Measurements from ENCODE around the gene MDM4.

Gene MDM4

GRCh38 chr1:204571631-204572030 lies 55.4 kb downstream of the MDM4 start:
- in situ Hi-C loops (cut with HindIII; ENCODE audit: low pct_unique_long_range_greater_than_20kb, low sequenced_read_pairs), result no loop called here
- TF ChIP-seq JUND (IDR thresholded peaks at IDR 0.05; ENCODE audit: low read depth), result no peak
- DNase-seq (ENCODE audit: low read depth in 1 of 2, low spot score in 1 of 2), result no peak

GRCh38 chr1:204572923-204573922 lies 57.0 kb downstream of the MDM4 start:
- in situ Hi-C loops (cut with HindIII; ENCODE audit: low pct_unique_long_range_greater_than_20kb, low sequenced_read_pairs), result no loop called here
- peak in 1 of 2 experiments; percentile 50 for DNase-seq (ENCODE audit: low read depth in 1 of 2, low spot score in 1 of 2)
- no peak for TF ChIP-seq JUND (IDR thresholded peaks at IDR 0.05; ENCODE audit: low read depth)

GRCh38 chr1:204574016-204574864 lies 58.0 kb downstream of the MDM4 start:
- in situ Hi-C loops (cut with HindIII; ENCODE audit: low pct_unique_long_range_greater_than_20kb, low sequenced_read_pairs), result no loop called here
- no peak for TF ChIP-seq JUND (IDR thresholded peaks at IDR 0.05; ENCODE audit: low read depth)
- no peak for DNase-seq (ENCODE audit: low read depth in 1 of 2, low spot score in 1 of 2)

GRCh38 chr1:204574865-204575163 lies 58.6 kb downstream of the MDM4 start:
- TF ChIP-seq JUND (IDR thresholded peaks at IDR 0.05; ENCODE audit: low read depth), result no peak
- in situ Hi-C loops (cut with HindIII; ENCODE audit: low pct_unique_long_range_greater_than_20kb, low sequenced_read_pairs), result no loop called here
- no peak for DNase-seq (ENCODE audit: low read depth in 1 of 2, low spot score in 1 of 2)

- in situ Hi-C loops (cut with HindIII; ENCODE audit: low pct_unique_long_range_greater_than_20kb, low sequenced_read_pairs), result no loop called here
- no peak for DNase-seq (ENCODE audit: low read depth in 1 of 2, low spot score in 1 of 2)
- no peak for TF ChIP-seq JUND (IDR thresholded peaks at IDR 0.05; ENCODE audit: low read depth)
Observed at GRCh38 chr1:204575221-204576190, 59.3 kb downstream of the MDM4 start.

- no peak for DNase-seq (ENCODE audit: low read depth in 1 of 2, low spot score in 1 of 2)
- in situ Hi-C loops (cut with HindIII; ENCODE audit: low pct_unique_long_range_greater_than_20kb, low sequenced_read_pairs), result no loop called here
- TF ChIP-seq JUND (IDR thresholded peaks at IDR 0.05; ENCODE audit: low read depth), result no peak
Observed at GRCh38 chr1:204576422-204576821, 60.2 kb downstream of the MDM4 start.

- no peak for DNase-seq (ENCODE audit: low read depth in 1 of 2, low spot score in 1 of 2)
- TF ChIP-seq JUND (IDR thresholded peaks at IDR 0.05; ENCODE audit: low read depth), result no peak
- in situ Hi-C loops (cut with HindIII; ENCODE audit: low pct_unique_long_range_greater_than_20kb, low sequenced_read_pairs), result no loop called here
Observed at GRCh38 chr1:204577794-204578478, 61.7 kb downstream of the MDM4 start.

- TF ChIP-seq JUND (IDR thresholded peaks at IDR 0.05; ENCODE audit: low read depth), result no peak
- no peak for DNase-seq (ENCODE audit: low read depth in 1 of 2, low spot score in 1 of 2)
- in situ Hi-C loops (cut with HindIII; ENCODE audit: low pct_unique_long_range_greater_than_20kb, low sequenced_read_pairs), result no loop called here
Observed at GRCh38 chr1:204578867-204579664, 62.9 kb downstream of the MDM4 start.

GRCh38 chr1:204579681-204580080 lies 63.5 kb downstream of the MDM4 start:
- no peak for TF ChIP-seq JUND (IDR thresholded peaks at IDR 0.05; ENCODE audit: low read depth)
- DNase-seq (ENCODE audit: low read depth in 1 of 2, low spot score in 1 of 2), result no peak
- in situ Hi-C loops (cut with HindIII; ENCODE audit: low pct_unique_long_range_greater_than_20kb, low sequenced_read_pairs), result no loop called here

GRCh38 chr1:204580862-204581261 lies 64.7 kb downstream of the MDM4 start:
- no peak for TF ChIP-seq JUND (IDR thresholded peaks at IDR 0.05; ENCODE audit: low read depth)
- no peak for DNase-seq (ENCODE audit: low read depth in 1 of 2, low spot score in 1 of 2)

GRCh38 chr1:204581759-204582158 lies 65.6 kb downstream of the MDM4 start:
- DNase-seq (ENCODE audit: low read depth in 1 of 2, low spot score in 1 of 2), result no peak
- in situ Hi-C loops (cut with HindIII; ENCODE audit: low pct_unique_long_range_greater_than_20kb, low sequenced_read_pairs), result no loop called here
- TF ChIP-seq JUND (IDR thresholded peaks at IDR 0.05; ENCODE audit: low read depth), result no peak

More at GRCh38 chr1:204580862-204581261, 64.7 kb downstream of the MDM4 start:
- in situ Hi-C loops (cut with HindIII; ENCODE audit: low pct_unique_long_range_greater_than_20kb, low sequenced_read_pairs), result no loop called here

All from T47D (cell line).